Measurements from ENCODE around the gene ATAD2B. TPM values are rescaled to one million over a fixed set of nuclear protein-coding genes. Genes with fewer than 3 reads are reported as not detected.

Gene ATAD2B
- total RNA-seq, 4 donors from 2014 or later, result 17.1 to 45.4 (median 22.9) TPM

DNA sequence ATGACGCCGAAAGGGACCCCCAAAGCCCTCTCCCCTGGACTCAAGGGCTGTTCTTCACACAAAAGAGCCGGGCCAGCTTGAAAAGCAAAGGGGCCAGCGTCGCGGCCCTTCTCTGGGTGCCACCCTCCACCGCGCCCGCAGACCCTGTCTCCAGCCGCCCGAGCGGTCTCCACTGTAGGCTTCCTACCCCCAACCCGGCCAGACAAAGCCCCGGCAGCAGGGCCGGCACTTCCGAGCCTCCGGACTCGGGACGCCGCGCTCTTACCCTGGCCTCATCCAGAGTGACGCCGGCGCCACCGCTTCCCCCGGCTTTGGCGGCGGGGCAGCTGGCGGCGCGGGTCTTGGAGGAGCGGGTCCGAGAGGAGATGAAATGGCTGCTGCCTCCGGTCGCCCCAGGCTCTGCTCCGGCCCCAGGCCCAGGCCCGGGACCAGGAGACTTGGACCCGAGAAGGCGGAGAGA is 603 bp downstream of the ATAD2B start:
- TF ChIP-seq, protein P1, sequence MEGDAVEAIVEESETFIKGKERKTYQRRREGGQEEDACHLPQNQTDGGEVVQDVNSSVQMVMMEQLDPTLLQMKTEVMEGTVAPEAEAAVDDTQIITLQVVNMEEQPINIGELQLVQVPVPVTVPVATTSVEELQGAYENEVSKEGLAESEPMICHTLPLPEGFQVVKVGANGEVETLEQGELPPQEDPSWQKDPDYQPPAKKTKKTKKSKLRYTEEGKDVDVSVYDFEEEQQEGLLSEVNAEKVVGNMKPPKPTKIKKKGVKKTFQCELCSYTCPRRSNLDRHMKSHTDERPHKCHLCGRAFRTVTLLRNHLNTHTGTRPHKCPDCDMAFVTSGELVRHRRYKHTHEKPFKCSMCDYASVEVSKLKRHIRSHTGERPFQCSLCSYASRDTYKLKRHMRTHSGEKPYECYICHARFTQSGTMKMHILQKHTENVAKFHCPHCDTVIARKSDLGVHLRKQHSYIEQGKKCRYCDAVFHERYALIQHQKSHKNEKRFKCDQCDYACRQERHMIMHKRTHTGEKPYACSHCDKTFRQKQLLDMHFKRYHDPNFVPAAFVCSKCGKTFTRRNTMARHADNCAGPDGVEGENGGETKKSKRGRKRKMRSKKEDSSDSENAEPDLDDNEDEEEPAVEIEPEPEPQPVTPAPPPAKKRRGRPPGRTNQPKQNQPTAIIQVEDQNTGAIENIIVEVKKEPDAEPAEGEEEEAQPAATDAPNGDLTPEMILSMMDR (IDR thresholded peaks at IDR 0.05), result no peak
- DNase-seq (ENCODE audit: low spot score), result peak; percentile 29
- ATAC-seq (ENCODE audit: low FRiP score), result peak; percentile 22

DNA sequence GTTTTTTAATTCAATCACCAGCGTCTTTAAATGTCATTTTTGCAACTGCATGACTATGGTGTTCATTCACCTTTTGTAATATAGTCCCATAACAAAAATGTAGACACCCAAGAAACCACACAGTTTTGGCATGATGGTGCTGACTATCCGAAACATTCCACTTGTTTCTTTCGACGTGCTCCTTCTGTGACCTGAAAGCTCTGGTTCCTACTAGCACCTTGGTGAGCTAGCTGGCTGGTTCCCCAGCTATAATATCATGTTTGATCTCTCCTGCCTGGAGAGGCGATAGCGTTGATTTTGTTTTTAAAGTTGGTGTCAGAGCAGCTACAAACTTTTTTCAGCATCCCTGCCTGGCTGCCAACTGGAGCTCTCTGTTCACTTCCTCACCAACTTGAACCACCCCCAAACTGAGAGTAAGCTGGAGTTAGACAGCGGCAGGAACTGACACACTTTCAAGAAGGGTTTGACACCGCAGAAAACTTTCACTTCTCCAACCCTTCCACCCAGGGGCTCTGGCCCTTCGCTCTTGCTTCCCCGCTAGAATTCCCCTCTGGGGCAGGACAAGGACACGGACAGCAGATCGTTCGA is 1.1 kb downstream of the ATAD2B start:
- TF ChIP-seq, protein P1 (IDR thresholded peaks at IDR 0.05), result no peak
- DNase-seq (ENCODE audit: low spot score) (no peak), ATAC-seq (ENCODE audit: low FRiP score) (peak; percentile 46)

DNA sequence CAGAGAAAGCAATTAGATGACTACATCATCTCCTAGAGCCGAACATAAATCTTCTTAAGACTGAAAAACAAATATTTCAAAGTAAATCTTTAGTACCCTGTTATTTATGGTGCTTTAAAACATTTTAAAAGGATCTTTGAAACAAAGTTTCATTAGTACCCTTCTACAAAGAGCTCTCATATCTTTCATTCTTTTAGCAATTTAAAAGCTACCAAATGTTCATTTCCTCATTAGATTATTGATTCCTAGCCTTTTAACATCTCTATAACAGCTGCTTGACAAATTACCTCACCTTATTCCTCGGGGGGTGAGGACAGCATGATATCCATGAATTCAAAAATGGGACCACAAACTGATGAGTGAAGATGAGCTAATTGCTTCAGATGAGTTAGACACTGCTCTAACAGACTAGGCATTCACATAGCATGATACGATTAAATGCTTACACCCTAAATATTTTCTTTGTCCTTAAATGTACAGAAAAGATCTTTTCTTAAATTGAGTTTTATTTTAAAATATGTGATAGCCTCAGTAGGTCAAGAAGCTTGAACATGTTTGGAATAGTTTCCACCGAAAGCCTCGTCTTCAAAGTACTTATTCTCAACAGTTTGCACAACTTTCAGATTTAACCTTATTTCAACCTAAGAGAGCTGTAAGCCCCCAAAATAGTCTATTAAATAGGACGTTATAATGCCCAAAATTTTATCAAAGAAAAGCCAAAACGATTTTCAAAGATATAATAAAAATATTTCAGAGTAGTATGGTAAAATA is 2.1 kb downstream of the ATAD2B start:
- TF ChIP-seq, protein P1 (IDR thresholded peaks at IDR 0.05), result no peak
- no peak for DNase-seq (ENCODE audit: low spot score)
- no peak for ATAC-seq (ENCODE audit: low FRiP score)

DNA sequence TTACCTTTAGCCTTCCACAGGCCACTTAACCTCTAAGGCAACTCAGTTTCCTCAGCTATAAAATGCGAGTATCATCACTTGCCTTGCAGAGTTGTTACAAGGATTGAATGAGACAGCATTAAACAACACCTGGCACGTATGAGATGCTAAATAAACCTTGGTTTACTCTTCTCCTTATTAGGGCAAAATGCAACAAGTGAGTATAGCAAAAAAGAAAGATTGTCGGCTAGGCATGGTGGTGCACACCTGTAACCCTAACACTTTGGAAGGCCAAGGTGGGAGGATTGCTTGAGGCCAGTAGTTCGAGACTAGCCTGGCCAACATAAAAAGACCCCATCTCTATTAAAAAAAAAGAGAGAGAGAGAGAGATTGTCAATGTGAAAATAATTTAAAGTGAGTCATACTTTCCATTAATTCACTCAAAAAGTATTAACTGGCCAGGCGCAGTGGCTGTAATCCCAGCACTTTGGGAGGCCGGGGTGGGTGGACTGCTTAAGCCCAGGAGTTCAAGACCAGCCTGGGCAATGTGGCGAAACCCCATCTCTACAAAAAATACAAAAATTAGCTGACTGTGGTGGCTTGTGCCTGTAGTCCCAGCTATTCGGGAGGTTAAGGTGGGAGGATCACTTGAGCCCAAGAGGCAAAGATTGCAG is 8.0 kb downstream of the ATAD2B start:
- no peak for ATAC-seq (ENCODE audit: low FRiP score)
- no peak for DNase-seq (ENCODE audit: low spot score)
- TF ChIP-seq, protein P1 (IDR thresholded peaks at IDR 0.05), result no peak

DNA sequence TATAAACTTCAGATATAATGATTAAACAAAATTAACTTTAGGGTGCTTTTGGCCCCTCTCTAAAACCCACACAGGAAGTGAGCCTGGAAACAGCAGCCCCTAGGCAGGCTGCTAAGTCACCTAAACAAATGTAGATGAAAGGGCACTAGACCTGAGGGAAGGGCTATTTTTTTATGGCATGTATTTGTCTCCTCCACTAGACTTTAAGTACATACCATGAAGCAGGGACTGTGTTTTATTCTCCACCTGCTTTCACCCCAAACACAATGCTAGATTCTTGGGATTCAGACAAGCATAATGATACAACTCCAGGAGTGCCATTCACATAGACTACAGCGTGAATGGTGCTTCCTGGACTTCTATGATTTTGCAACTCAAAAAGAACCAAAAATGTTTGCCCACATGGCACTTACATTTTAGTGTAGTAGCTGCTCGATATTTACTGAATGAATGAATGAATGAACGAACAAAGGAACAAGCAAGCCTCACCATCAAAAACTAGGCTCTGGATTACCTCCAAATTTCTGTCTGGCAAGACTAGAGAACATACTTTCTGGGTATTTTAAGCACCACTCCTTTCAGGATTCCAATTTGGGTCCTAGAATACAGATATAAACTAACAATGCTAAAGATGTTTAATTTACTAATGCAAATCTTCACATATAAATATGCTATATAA is 10.1 kb downstream of the ATAD2B start:
- no peak for DNase-seq (ENCODE audit: low spot score)
- ATAC-seq (ENCODE audit: low FRiP score), result no peak
- TF ChIP-seq, protein P1 (IDR thresholded peaks at IDR 0.05), result no peak

DNA sequence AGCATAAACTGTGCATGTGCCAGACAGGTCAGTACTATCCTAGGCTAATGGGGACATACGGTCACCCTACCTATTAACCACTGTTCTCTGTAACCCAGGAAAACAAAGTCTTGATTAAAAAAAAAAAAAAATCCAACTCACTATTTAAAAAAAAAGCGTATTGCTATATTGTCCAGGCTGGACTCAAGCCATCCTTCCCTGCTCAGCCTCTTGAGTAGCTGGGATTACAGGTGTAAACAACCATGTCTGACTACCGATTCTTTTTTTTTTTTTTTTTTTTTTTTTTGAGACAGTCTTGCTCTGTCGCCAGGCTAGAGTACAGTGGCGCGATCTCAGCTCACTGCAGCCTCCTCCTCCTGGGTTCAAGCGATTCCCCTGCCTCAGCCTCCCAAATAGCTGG is 11.6 kb downstream of the ATAD2B start:
- DNase-seq (ENCODE audit: low spot score) (no peak), ATAC-seq (ENCODE audit: low FRiP score) (no peak)

More for the DNA sequence above, 11.6 kb downstream of the ATAD2B start:
- TF ChIP-seq, protein P1 (IDR thresholded peaks at IDR 0.05), result no peak

Measured in omental fat pad (tissue), 4 donors.